Calu3 (cell line): ENCODE results near the gene ATG2A. TPM values are rescaled to one million over a fixed set of nuclear protein-coding genes. Genes with fewer than 3 reads are reported as not detected.

Experiments
- BruUV-seq: library from RNA; stranded (reverse); fragments of 400-500 nt; replicated peaks from 2 replicates; lab custom pipeline; 2021; lab: Mats Ljungman, UMichigan
- CTCF ChIA-PET: fragments of 300-600 bp; sonication (Branson Sonifier 250); formaldehyde crosslinking; loops from one replicate; lab custom pipeline; 2022; ENCODE audit warnings: antibody characterized with exemption; lab: Charles Lee
- DNase-seq: peaks from one replicate; pipeline ENCODE4 v3.0.0; 2022
- H3K27ac Mint-ChIP-seq: one replicate; pipeline ENCODE4 v1.8.0; 2022; ENCODE audit warnings: mixed read lengths; ENCODE audit not compliant: unreplicated experiment
- H3K27me3 Mint-ChIP-seq: one replicate; pipeline ENCODE4 v1.8.0; 2022; ENCODE audit warnings: mixed read lengths; ENCODE audit not compliant: unreplicated experiment
- H3K36me3 Mint-ChIP-seq: one replicate; pipeline ENCODE4 v1.8.0; 2022; ENCODE audit warnings: mild to moderate bottlenecking, moderate library complexity, mixed read lengths; ENCODE audit not compliant: insufficient read depth, unreplicated experiment
- H3K4me1 Mint-ChIP-seq: one replicate; pipeline ENCODE4 v1.8.0; 2022; ENCODE audit warnings: mild to moderate bottlenecking, low read depth, mixed read lengths; ENCODE audit not compliant: unreplicated experiment
- H3K4me3 Mint-ChIP-seq: one replicate; pipeline ENCODE4 v1.8.0; 2022; ENCODE audit warnings: mild to moderate bottlenecking, low read depth, moderate library complexity, mixed read lengths; ENCODE audit not compliant: unreplicated experiment
- H3K9me3 Mint-ChIP-seq: one replicate; pipeline ENCODE4 v1.8.0; 2022; ENCODE audit warnings: low read depth, mixed read lengths; ENCODE audit not compliant: unreplicated experiment
- CTCF ChIP-seq: fragments of 200-600 bp; IDR thresholded peaks from one replicate; pipeline ENCODE4 v1.8.0; 2022; ENCODE audit warnings: antibody characterized with exemption; ENCODE audit not compliant: unreplicated experiment
- intact Hi-C: fragments of 100-400 bp; cut with micrococcal nuclease; formaldehyde crosslinking; loops from one replicate; pipeline ENCODE4 v1.10.0; 2022; ENCODE audit not compliant: unreplicated experiment
- total RNA-seq: library from RNA; stranded (reverse); gene quantifications from 2 replicates; pipeline ENCODE4 v1.2.3, GENCODE V29; 2022

ATG2A gene
- total RNA-seq, 1 experiment from 2014 or later = 29.6 TPM

DNA sequence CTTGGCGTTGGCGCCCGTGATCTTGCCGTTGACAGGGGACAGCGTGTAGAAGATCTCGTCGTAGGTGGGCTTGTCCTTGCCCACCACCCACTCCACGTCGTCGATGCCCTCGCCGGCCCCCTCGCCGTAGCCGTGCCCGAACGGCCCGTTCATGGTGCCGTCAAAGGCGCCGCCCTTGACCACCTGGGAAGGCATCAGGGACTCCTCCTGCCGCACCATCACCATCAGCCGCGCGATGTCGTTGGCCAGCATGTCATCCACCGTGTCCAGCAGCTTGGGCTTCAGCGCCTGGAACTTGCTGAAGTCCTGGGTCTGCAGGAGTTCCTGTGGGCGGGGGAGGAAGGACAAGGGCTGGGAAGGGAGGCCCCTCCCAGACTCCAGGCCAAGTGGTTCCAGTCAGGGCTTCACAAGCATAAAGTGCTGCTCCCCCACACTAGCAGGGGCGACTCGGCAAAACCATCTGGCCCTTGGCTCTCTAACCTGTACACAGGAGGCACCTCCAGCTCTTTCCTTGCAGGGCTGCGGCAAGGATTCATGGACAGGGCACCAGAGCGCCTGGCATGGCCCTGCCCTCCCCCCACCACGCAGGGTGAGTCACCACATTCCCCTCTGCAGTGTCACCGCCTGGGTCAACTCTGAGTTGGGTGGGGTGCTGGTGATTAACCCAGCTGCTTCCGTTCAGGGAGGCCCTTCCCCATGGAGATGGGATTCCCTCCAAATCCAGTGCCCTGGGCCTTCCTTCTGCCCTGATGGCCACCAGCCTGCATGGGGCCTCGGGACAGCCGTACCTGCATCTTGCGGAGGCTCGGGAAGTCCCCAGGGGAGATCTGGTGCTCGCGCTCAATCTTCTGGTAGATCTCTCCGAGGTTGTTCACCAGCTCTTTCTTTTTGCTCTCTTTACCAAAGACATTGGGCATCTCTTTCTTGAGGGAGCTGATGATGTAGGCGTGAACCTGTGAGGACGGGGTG lies 62.2 kb downstream of the ATG2A start:
- H3K4me1 Mint-ChIP-seq = peaks cover 53% of the 10 kb centered on the region
- TSS peak; percentile 57 for BruUV-seq

GRCh38 chr11:64854157-64854533 lies 62.9 kb downstream of the ATG2A start:
- CTCF ChIA-PET = interaction anchor here (1.3 to 3.1 kb wide), 3 partner anchors 11 to 35 kb away, joined by 3 to 20 read pairs (median 15); no protein-coding TSS in a partner anchor
- no peak for DNase-seq
- intact Hi-C loops = loop anchor here (2.0 kb wide), 1 partner anchor 41 kb away; no protein-coding TSS in a partner anchor
- H3K27ac Mint-ChIP-seq = peak overlapping the region; percentile 84
- peaks cover 65% of the 10 kb centered on the region for H3K36me3 Mint-ChIP-seq
- no peak for TF ChIP-seq CTCF
- H3K9me3 Mint-ChIP-seq = no peaks in the 10 kb centered on the region
- peak overlapping the region; percentile 52 for H3K4me3 Mint-ChIP-seq
- H3K27me3 Mint-ChIP-seq = no peaks in the 10 kb centered on the region
- peaks cover 58% of the 10 kb centered on the region for H3K4me1 Mint-ChIP-seq
- BruUV-seq = no TSS peak

More for the DNA sequence above, 62.2 kb downstream of the ATG2A start:
- Mint-ChIP-seq H3K36me3 (peaks cover 72% of the 10 kb centered on the region), H3K9me3 (no peaks in the 10 kb centered on the region), H3K27ac (peak overlapping the region; percentile 84), H3K4me3 (peak overlapping the region; percentile 52), H3K27me3 (no peaks in the 10 kb centered on the region)
- intact Hi-C loops = loop anchor here (2.0 kb wide), 1 partner anchor 40 kb away; no protein-coding TSS in a partner anchor
- CTCF ChIA-PET = interaction anchor here (0.6 to 3.1 kb wide), 7 partner anchors 10 to 257 kb away, joined by 3 to 20 read pairs (median 5); partner anchors contain the start of genes CDC42BPG, EHD1 and TM7SF2
- peak; percentile 97 for DNase-seq
- no peak for TF ChIP-seq CTCF

- H3K4me1 Mint-ChIP-seq = peaks cover 62% of the 10 kb centered on the region
- no peak overlapping the region for H3K27ac Mint-ChIP-seq
- TF ChIP-seq CTCF = no peak
- H3K36me3 Mint-ChIP-seq = peaks cover 62% of the 10 kb centered on the region
- no peak for DNase-seq
- intact Hi-C loops = loop anchor here (2.0 kb wide), 1 partner anchor 41 kb away; no protein-coding TSS in a partner anchor
- no peaks in the 10 kb centered on the region for H3K9me3 Mint-ChIP-seq
- CTCF ChIA-PET = interaction anchor here (0.7 to 3.1 kb wide), 3 partner anchors 10 to 35 kb away, joined by 3 to 20 read pairs (median 3); no protein-coding TSS in a partner anchor
- no TSS peak for BruUV-seq
- no peak overlapping the region for H3K4me3 Mint-ChIP-seq
- no peaks in the 10 kb centered on the region for H3K27me3 Mint-ChIP-seq
These were observed 63.3 kb downstream of the ATG2A start for GRCh38 chr11:64853709-64854108.

GRCh38 chr11:64852804-64853509 lies 64.1 kb downstream of the ATG2A start:
- CTCF ChIA-PET = interaction anchor here (0.7 to 3.1 kb wide), 3 partner anchors 9 to 36 kb away, joined by 3 to 20 read pairs (median 3); no protein-coding TSS in a partner anchor
- no peak for TF ChIP-seq CTCF
- no peaks in the 10 kb centered on the region for H3K27me3 Mint-ChIP-seq
- peaks cover 70% of the 10 kb centered on the region for H3K4me1 Mint-ChIP-seq
- no peak for DNase-seq
- BruUV-seq = no TSS peak
- peak overlapping the region; percentile 79 for H3K27ac Mint-ChIP-seq
- H3K36me3 Mint-ChIP-seq = peaks cover 68% of the 10 kb centered on the region
- H3K4me3 Mint-ChIP-seq = peak overlapping the region; percentile 45
- H3K9me3 Mint-ChIP-seq = no peaks in the 10 kb centered on the region
- intact Hi-C loops = no loop called here
